GM12878 (cell line): ENCODE results near the gene ZPBP. TPM values are rescaled to one million over a fixed set of nuclear protein-coding genes. Genes with fewer than 3 reads are reported as not detected.

ENCODE experiments used
- ATAC-seq: fragments of 200-7000 bp; cut with Tn5 transposase; 3 replicates; pipeline ENCODE4 v1.9.1; 2020; ENCODE audit warnings: mild to moderate bottlenecking, moderate library complexity
- BruUV-seq: library from RNA; stranded (reverse); fragments of 400-500 nt; replicated peaks from 2 replicates; lab custom pipeline; 2021; lab: Mats Ljungman, UMichigan
- CTCF ChIA-PET: fragments of 300-600 bp; sonication (Branson Sonifier 250); formaldehyde crosslinking; extraction: SDS; loops from one replicate; lab custom pipeline; 2021; ENCODE audit warnings: inconsistent platforms; lab: Yijun Ruan, JAX
- POLR2A ChIA-PET: fragments of 350-600 bp; formaldehyde crosslinking; extraction: SDS; loops from one replicate; lab custom pipeline; 2021; ENCODE audit warnings: inconsistent platforms; lab: Charles Lee
- RAD21 ChIA-PET: fragments of 300-600 bp; sonication (Branson Sonifier 250); formaldehyde crosslinking; loops from one replicate; lab custom pipeline; 2023; ENCODE audit warnings: antibody characterized with exemption; ENCODE audit not compliant: unreplicated experiment; lab: Charles Lee
- SMC1A ChIA-PET: fragments of 300-600 bp; sonication (Branson Sonifier 250); formaldehyde crosslinking; loops from one replicate; lab custom pipeline; 2023; ENCODE audit not compliant: unreplicated experiment, uncharacterized antibody; lab: Charles Lee
- DNase-seq: peaks from one replicate; pipeline ENCODE4 v3.0.0-alpha.2; 2011; ENCODE audit warnings: low read depth, low spot score
- FAIRE-seq: peaks from 3 replicates; lab custom pipeline; 2011; peaks lifted over from hg19 to GRCh38; lab: Jason Lieb, UNC
- H2AFZ ChIP-seq: 2 replicates; pipeline ENCODE4 v1.6.0; 2011; ENCODE audit warnings: low read depth, low read length, control low read depth; ENCODE audit not compliant: control insufficient read depth
- H3K27ac ChIP-seq: 2 replicates; pipeline ENCODE4 v1.5.1; 2011; ENCODE audit warnings: control low read depth; ENCODE audit not compliant: control insufficient read depth, insufficient read depth
- H3K27me3 ChIP-seq, 2 experiments: replicated peaks in 1 of 2; 2 replicates each; pipeline versions ENCODE4 v1.6.0 to v1.6.1; 2011; ENCODE audit warnings: low read length in 1 of 2; ENCODE audit not compliant: control insufficient read depth in 2 of 2, insufficient read depth in 2 of 2
- H3K36me3 ChIP-seq, 2 experiments: 2 replicates each; pipeline ENCODE4 v1.5.1; 2011; ENCODE audit warnings: low read length in 1 of 2; ENCODE audit not compliant: control insufficient read depth in 2 of 2, insufficient read depth in 2 of 2
- H3K4me1 ChIP-seq: 2 replicates; pipeline ENCODE4 v1.6.1; 2011; ENCODE audit warnings: mild to moderate bottlenecking, low read length, moderate library complexity, mixed read lengths; ENCODE audit not compliant: control insufficient read depth, insufficient read depth
- H3K4me2 ChIP-seq: 2 replicates; pipeline ENCODE4 v1.6.0; 2011; ENCODE audit warnings: control low read depth; ENCODE audit not compliant: control insufficient read depth, insufficient read depth
- H3K4me3 ChIP-seq: fragments of 200-600 bp; sonication (generic); 2 replicates; pipeline ENCODE4 v1.5.1; 2016
- H3K79me2 ChIP-seq: 2 replicates; pipeline ENCODE4 v1.6.0; 2011; ENCODE audit warnings: low read length; ENCODE audit not compliant: control insufficient read depth, insufficient read depth
- H3K9ac ChIP-seq: 2 replicates; pipeline ENCODE4 v1.8.0; 2011; ENCODE audit warnings: low read length, control low read depth, mixed read lengths; ENCODE audit not compliant: control insufficient read depth, insufficient read depth
- H3K9me3 ChIP-seq: replicated peaks from 3 replicates; pipeline ENCODE4 v1.5.1; 2011; ENCODE audit warnings: mild to moderate bottlenecking, low read length; ENCODE audit not compliant: control insufficient read depth, insufficient read depth
- H4K20me1 ChIP-seq: 2 replicates; pipeline ENCODE4 v1.6.0; 2011; ENCODE audit not compliant: control insufficient read depth, insufficient read depth
- DPF2 ChIP-seq: fragments of 450-650 bp; IDR thresholded peaks from 2 replicates; pipeline ENCODE4 v1.6.1; 2017; ENCODE audit warnings: mild to moderate bottlenecking
- IKZF1 ChIP-seq: fragments of 450-650 bp; conservative IDR thresholded peaks from 2 replicates; pipeline ENCODE4 v1.6.1; 2017; ENCODE audit warnings: antibody characterized with exemption, mild to moderate bottlenecking
- JUNB ChIP-seq: IDR thresholded peaks from 2 replicates; pipeline ENCODE4 v1.6.1; 2016; ENCODE audit warnings: antibody characterized with exemption, mild to moderate bottlenecking
- KDM1A ChIP-seq: fragments of 200-600 bp; sonication (generic); IDR thresholded peaks from 2 replicates; pipeline ENCODE4 v1.6.1; 2016; ENCODE audit warnings: borderline replicate concordance
- MTA3 ChIP-seq: IDR thresholded peaks from 2 replicates; pipeline ENCODE4 v1.6.1; 2012; ENCODE audit warnings: low read length, inconsistent platforms, borderline replicate concordance
- MXI1 ChIP-seq: fragments of 150-350 bp; IDR thresholded peaks from 2 replicates; pipeline ENCODE4 v1.6.1; 2011; ENCODE audit warnings: low read depth, mild to moderate bottlenecking, inconsistent platforms, low read length, improper control_type of control experiment
- NKRF ChIP-seq: fragments of 450-650 bp; conservative IDR thresholded peaks from 2 replicates; pipeline ENCODE4 v1.6.1; 2017; ENCODE audit warnings: mild to moderate bottlenecking, moderate library complexity
- NR2C1 ChIP-seq: fragments of 450-650 bp; IDR thresholded peaks from 2 replicates; pipeline ENCODE4 v1.6.1; 2017; ENCODE audit warnings: antibody characterized with exemption, mild to moderate bottlenecking, moderate library complexity
- PML ChIP-seq: IDR thresholded peaks from 2 replicates; pipeline ENCODE4 v1.6.1; 2012; ENCODE audit warnings: low read length, inconsistent platforms
- RAD51 ChIP-seq: fragments of 450-650 bp; IDR thresholded peaks from 2 replicates; pipeline ENCODE4 v1.6.1; 2016; ENCODE audit warnings: moderate library complexity, mild to moderate bottlenecking, inconsistent platforms
- RCOR1 ChIP-seq: conservative IDR thresholded peaks from 2 replicates; pipeline ENCODE4 v1.6.1; 2012; ENCODE audit warnings: low read depth, low read length, improper control_type of control experiment
- SMARCA5 ChIP-seq: fragments of 450-650 bp; IDR thresholded peaks from 2 replicates; pipeline ENCODE4 v1.6.1; 2017; ENCODE audit warnings: mild to moderate bottlenecking
- WGBS: methylation state at CpG from one replicate; pipeline ENCODE4 v1.1.6; 2016; ENCODE audit warnings: low lambda C conversion rate; ENCODE audit not compliant: insufficient replicate concordance, insufficient coverage; ENCODE audit errors: missing lambda C conversion rate; 5-methylcytosine and 5-hydroxymethylcytosine counted together
- in situ Hi-C: fragments of 300-500 bp; cut with MboI; formaldehyde crosslinking; loops from 9 replicates; pipeline ENCODE4 v1.14.3; 2018; ENCODE audit warnings: mixed read lengths
- intact Hi-C: fragments of 100-400 bp; cut with micrococcal nuclease; formaldehyde crosslinking; loops from one replicate; pipeline ENCODE4 v1.14.2; 2022; ENCODE audit not compliant: unreplicated experiment
- polyA plus RNA-seq, 11 experiments: library from polyadenylated mRNA; depleted of rRNA in 4 of 11; unstranded in 6 of 11; stranded (reverse) in 5 of 11; fragments of >200 nt; fragmentation: Nextera tagmentation in 4 of 11; fragmentation: Illumina TruSeq in 1 of 11; extraction: Ambion mirVana in 4 of 11; extraction: Trizol in 1 of 11; gene quantifications; 1 replicate in 1 of 11; 2 replicates in 10 of 11; pipeline versions ENCODE4 v1.2.1 to v1.2.3, GENCODE V29; 2011 to 2016; ENCODE audit warnings: inconsistent platforms in 2 of 11, missing spikeins in 2 of 11, low read depth in 1 of 11
- total RNA-seq, 4 experiments: library from RNA; depleted of rRNA in 3 of 4; stranded (reverse); fragments of >200 nt in 3 of 4; fragmentation: Illumina TruSeq in 1 of 4; extraction: Trizol in 1 of 4; gene quantifications; 2 replicates each; pipeline versions ENCODE4 v1.2.1 to v1.2.3, GENCODE V29; 2013 to 2021

Gene ZPBP
- total and polyA plus RNA-seq, 10 of the 15 experiments (the other 5 are each of a cell fraction or from before 2014, with no cell fraction given): not detected

DNA sequence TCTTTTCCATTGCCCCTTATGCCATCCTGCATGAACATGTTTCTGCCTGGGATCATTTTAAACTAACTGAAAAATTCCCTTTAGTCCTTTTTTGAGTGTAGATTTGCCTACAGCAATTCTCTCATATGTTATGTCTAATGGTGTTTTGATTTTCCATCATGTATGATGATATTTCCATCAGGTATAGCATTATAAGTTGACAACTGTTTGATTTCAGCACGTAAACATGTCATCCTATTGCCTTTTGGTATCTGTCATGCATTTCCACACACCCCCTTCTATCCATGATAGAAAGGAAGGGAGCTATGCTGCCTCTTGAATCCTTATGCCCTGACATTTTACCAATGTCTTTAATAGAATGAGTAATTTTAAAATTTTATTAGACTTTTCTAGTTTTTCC, 116.8 kb downstream of the ZPBP start:
- Histone ChIP-seq H3K4me3 (no peak overlapping the region), H3K4me1 (no peaks in the 10 kb centered on the region), H3K9me3 (no peaks in the 10 kb centered on the region), H3K79me2 (no peaks in the 10 kb centered on the region), H3K27ac (no peak overlapping the region), H3K9ac (no peak overlapping the region), H3K36me3 (no peaks in the 10 kb centered on the region), H3K27me3 (no peaks in the 10 kb centered on the region; a peak in 1 of 4 replicates), H4K20me1 (no peaks in the 10 kb centered on the region), H2AFZ (no peak overlapping the region), H3K4me2 (no peak overlapping the region)
- RAD21 ChIA-PET: no interaction called here
- ATAC-seq (no peak), DNase-seq (no peak), FAIRE-seq (no peak)
- POLR2A ChIA-PET: no interaction called here
- TF ChIP-seq JUNB (no peak), IKZF1 (no peak), SMARCA5 (no peak), NKRF (no peak), MXI1 (no peak), RAD51 (no peak), KDM1A (no peak), MTA3 (no peak), RCOR1 (no peak), PML (no peak), NR2C1 (no peak), DPF2 (no peak)
- no TSS peak for BruUV-seq
- CTCF ChIA-PET: no interaction called here
- in situ Hi-C loops: no loop called here
- WGBS: 25% methylated on average over 1 of the region's 1 CpG
- SMC1A ChIA-PET: no interaction called here
- intact Hi-C loops: no loop called here
